ENCODE measurements around the gene ARL5B.
"Not testable (repeated sequence)": the region's sequence is repeated elsewhere in the genome, so short reads cannot be mapped to it uniquely, and the experiment has no call there.

The ARL5B gene, protein sequence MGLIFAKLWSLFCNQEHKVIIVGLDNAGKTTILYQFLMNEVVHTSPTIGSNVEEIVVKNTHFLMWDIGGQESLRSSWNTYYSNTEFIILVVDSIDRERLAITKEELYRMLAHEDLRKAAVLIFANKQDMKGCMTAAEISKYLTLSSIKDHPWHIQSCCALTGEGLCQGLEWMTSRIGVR

GRCh38 chr10:18659125-18659818, at the start of gene ARL5B:
Gene ARL5B, plus strand, starts transcription at chr10:18659431. Its CDS starts 207 bp downstream, at chr10:18659638.
- in situ Hi-C loops (cut with MboI; ENCODE audit: low sequenced_read_pairs): no loop called here

DNA sequence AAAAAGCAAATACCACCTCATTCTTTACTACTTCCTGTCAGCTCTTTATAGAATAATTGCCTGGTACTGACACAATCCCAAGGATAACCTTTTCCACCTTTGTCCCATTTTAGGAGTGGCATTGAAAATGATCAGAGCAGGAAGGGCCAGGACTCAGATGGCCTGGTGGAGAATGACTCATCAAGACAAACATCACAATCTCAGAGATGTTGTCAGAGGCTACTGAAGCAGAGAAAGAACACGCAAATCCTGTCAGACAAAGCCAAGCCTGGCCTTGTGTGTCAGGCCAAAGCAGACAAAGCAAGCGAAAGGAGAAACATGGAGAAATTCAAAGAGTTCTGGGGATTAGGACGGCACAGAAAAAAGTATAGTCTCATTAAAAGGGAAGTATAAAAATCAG, 48.7 kb upstream of the ARL5B start:
- in situ Hi-C loops (cut with MboI; ENCODE audit: low sequenced_read_pairs): no loop called here

- in situ Hi-C loops (cut with MboI; ENCODE audit: low sequenced_read_pairs): no loop called here
Measured at GRCh38 chr10:18611168-18611567, 48.1 kb upstream of the ARL5B start.

GRCh38 chr10:18615618-18616017, 43.6 kb upstream of the ARL5B start:
- in situ Hi-C loops (cut with MboI; ENCODE audit: low sequenced_read_pairs): no loop called here

GRCh38 chr10:18616337-18616736, 42.9 kb upstream of the ARL5B start:
- in situ Hi-C loops (cut with MboI; ENCODE audit: low sequenced_read_pairs): no loop called here

DNA sequence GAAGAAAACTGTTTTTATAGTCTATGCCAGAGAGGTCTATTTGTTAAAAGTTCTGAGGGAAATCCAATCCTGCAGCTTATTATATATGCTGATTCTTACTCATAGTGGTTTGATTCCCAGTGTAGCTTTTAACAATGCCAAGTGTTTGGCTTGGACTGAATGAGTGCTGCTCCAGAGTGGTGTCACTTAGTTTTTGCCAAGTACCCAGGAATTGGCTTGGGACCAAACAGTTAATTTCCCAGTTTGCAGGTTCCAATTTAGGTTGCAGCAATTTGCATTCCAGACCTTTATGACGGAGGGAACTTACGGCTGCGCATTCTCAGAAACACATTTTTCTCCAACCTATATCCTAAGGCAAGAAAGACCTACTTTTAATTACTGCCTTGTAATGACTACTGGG, 40.2 kb upstream of the ARL5B start:
- in situ Hi-C loops (cut with MboI; ENCODE audit: low sequenced_read_pairs): no loop called here

- in situ Hi-C loops (cut with MboI; ENCODE audit: low sequenced_read_pairs): no loop called here
Measured at GRCh38 chr10:18620856-18621255, 38.4 kb upstream of the ARL5B start.

DNA sequence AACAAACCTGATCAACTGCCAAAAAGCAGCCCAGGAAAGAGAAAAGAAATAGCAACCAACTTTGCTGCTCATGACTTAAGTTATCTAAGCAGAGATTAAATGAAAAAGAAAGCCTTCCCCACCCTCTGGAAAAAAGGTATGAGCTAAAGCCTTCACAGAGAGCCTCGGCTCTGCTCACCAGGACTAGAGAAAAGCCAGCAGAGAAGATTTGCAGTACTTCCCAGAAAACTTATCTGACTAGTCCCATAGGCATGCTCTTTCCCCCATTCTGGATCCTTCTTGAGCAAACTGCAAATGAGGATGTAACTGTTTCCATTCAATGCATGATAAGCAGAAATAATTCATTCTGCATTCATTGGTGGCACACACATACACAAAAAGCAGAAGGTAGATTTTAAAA, 35.6 kb upstream of the ARL5B start:
- in situ Hi-C loops (cut with MboI; ENCODE audit: low sequenced_read_pairs): not testable (repeated sequence)

- in situ Hi-C loops (cut with MboI; ENCODE audit: low sequenced_read_pairs): no loop called here
Measured at GRCh38 chr10:18625886-18626285, 33.3 kb upstream of the ARL5B start.

DNA sequence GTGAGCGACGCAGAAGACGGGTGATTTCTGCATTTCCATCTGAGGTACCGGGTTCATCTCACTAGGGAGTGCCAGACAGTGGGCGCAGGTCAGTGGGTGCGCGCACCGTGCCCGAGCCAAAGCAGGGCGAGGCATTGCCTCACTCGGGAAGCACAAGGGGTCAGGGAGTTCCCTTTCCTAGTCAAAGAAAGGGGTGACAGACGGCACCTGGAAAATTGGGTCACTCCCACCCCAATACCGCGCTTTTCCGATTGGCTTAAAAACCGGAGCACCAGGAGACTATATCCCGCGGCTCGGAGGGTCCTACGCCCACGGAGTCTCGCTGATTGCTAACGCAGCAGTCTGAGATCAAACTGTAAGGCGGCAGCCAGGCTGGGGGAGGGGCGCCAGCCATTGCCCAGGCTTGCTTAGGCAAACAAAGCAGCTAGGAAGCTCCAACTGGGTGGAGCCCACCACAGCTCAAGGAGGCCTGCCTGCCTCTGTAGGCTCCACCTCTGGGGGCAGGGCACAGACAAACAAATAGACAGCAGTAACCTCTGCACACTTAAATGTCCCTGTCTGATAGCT, 31.7 kb upstream of the ARL5B start:
- in situ Hi-C loops (cut with MboI; ENCODE audit: low sequenced_read_pairs): not testable (repeated sequence)

GRCh38 chr10:18632500-18632899, 26.7 kb upstream of the ARL5B start:
- in situ Hi-C loops (cut with MboI; ENCODE audit: low sequenced_read_pairs): not testable (repeated sequence)

- in situ Hi-C loops (cut with MboI; ENCODE audit: low sequenced_read_pairs): no loop called here
Measured at GRCh38 chr10:18635995-18636394, 23.2 kb upstream of the ARL5B start.

DNA sequence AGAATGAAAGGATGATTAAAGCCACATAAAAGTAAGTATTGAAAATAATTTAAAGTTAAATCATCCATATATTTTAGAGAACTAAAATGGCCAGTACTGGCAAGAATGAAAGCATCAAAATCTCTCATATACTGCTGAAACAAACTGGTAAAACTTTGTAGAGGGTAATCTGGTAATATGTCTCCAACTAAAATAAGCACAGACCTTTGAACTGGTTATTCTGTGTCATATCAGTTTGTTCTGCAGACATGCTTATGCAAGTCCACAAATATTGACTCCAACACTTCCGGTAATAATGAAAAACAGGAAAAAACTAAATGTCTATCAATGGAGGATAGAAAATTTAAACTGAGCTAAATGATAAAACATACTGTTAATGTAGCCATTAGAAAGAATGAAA, 21.8 kb upstream of the ARL5B start:
- in situ Hi-C loops (cut with MboI; ENCODE audit: low sequenced_read_pairs): not testable (repeated sequence)

DNA sequence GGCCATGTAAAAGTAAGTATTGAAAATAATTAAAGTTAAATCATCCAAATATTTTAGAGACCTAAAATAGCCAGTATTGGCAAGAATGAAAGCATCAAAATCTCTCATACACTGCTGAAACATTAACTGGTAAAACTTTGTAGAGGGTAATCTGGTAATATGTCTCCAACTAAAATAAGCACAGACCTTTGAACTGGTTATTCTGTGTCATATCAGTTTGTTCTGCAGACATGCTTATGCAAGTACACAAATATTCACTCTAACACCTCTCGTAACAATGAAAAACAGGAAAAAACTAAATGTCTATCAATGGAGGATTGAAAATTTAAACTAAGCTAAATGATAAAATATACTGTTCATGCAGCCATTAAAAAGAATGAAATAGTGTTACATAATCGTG, 19.5 kb upstream of the ARL5B start:
- in situ Hi-C loops (cut with MboI; ENCODE audit: low sequenced_read_pairs): not testable (repeated sequence)

DNA sequence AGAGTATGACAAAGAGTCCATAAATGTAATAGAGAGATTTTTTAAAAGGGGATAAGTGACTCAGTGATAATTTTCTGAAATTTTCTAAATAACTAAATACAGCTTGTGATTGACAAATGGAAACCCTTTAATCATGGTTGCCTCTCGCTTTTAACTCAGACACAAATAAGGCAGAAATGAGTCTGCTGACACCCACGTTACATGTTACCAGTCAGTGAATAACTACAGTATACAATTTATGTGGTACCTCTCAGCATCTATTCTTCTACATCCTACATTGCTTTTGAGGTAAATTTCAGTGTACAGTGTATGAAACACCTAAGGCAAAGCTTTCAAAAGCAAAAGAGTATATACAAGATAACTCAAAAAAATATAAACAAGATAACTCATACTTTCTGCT, 12.1 kb upstream of the ARL5B start:
- in situ Hi-C loops (cut with MboI; ENCODE audit: low sequenced_read_pairs): no loop called here

DNA sequence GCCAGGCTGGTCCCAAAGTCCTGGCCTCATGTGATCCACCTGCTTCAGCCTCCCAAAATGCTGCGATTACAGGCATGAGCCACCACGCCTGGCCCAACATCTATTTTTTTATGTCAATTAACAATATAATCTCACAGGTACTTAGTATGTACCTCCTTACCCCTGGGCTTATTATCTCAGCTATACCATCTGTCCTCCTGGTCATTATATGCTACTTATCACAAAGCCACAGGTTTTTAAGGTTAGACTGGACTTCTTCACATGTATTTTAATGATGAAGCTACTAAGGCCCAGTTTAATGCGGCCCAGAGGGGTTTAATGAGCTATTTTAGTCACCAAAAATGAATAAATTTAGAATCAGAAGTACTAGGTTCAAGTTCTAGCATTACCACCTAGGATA, 11.3 kb upstream of the ARL5B start:
- in situ Hi-C loops (cut with MboI; ENCODE audit: low sequenced_read_pairs): no loop called here

DNA sequence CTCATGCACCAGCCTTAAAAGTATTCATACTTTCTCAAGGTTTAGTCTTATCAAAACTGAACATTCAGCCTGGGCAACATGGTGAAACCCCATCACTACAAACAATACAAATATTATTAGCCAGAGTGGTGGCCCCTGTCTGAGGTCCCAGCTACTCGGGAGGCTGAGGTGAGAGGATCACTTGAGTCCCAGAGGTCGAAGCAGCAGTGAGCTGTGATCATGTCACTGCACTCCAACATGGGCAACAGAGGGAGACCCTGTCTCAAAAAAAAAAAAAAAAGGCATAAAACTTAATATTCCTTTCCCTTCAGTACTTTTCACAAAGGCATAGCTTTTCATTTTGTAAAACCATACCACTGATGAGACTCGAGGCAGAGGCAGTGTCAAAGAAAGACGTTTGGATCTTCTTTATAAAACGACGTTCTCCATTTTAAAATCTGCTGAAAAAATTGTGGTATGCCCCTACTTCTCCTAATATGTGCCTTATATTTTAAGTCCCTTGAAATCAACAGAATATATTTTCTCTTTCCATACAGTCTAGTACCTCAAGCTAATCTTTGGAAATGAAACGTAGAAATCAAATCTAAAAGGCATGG, 9.8 kb upstream of the ARL5B start:
- in situ Hi-C loops (cut with MboI; ENCODE audit: low sequenced_read_pairs): no loop called here

DNA sequence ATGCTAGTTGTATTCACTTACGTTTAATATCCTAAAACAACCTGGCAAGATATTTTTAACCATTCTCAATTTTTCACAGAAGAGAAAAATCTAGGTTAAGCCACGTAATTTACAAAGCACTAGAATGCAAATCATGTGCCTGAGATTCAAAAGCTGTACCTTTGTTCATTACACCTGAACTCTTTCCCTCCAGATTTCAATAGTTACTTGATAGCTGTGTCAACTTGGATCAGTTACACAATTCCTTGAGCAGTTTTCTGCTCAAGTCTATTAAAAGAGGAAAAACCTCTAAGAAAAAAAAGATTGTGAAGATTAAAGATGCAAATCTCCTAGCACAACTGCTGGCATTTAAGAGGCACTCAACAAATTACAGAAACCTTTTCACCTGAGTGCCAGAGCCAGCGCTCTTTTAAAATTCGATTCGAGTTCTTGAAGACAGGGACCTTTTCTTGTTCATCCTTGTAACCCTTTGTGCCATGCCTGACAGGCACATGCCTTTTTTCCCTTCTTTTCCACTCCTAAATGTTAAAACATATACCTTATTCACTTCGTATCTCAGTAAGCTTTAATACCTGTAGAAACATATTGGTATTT, 8.7 kb upstream of the ARL5B start:
- in situ Hi-C loops (cut with MboI; ENCODE audit: low sequenced_read_pairs): no loop called here

GRCh38 chr10:18651324-18652007, 7.8 kb upstream of the ARL5B start, which contains the start of gene NSUN6:
Gene NSUN6, minus strand, starts transcription at chr10:18651587. Its CDS starts 384 bp downstream, at chr10:18651203.
- in situ Hi-C loops (cut with MboI; ENCODE audit: low sequenced_read_pairs): no loop called here

GRCh38 chr10:18653112-18653511, 6.1 kb upstream of the ARL5B start:
- in situ Hi-C loops (cut with MboI; ENCODE audit: low sequenced_read_pairs): no loop called here

DNA sequence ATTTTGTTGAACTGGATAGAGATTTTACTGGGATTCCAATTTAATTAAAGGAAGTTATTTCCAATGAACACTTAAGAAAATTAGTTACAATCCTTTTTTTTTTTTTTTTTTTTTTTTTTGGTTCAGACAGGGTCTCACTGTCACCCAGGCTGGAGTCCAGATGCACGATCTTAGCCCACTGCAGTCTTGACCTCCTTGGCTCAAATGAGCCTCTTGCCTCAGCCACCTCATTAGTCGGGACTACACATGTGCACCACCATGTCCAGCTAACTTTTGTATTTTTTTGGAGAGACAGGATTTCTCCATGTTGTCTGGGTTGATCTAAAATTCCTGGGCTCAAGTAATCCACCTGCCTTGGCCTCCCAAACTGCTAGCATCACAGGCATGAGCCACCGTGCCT, 2.5 kb upstream of the ARL5B start:
- in situ Hi-C loops (cut with MboI; ENCODE audit: low sequenced_read_pairs): no loop called here
